ENCODE data around the gene LRCH4. TPM values are rescaled to one million over a fixed set of nuclear protein-coding genes. Genes with fewer than 3 reads are reported as not detected.

Gene LRCH4
- total and polyA plus RNA-seq, 2 of the 13 experiments (the other 11 are each of a cell fraction or from before 2014, with no cell fraction given), result 7.0 to 9.3 TPM

- TF ChIP-seq HBP1 (CRISPR knock-in tag; IDR thresholded peaks at IDR 0.05; ENCODE audit: low read depth) (no peak), ELF4 (CRISPR knock-in tag; IDR thresholded peaks at IDR 0.05; ENCODE audit: borderline replicate concordance) (no peak), SUZ12 (IDR thresholded peaks at IDR 0.05; ENCODE audit: low read depth, low read length) (no peak), ZBTB25 (CRISPR knock-in tag; IDR thresholded peaks at IDR 0.05) (no peak), CBX2 (IDR thresholded peaks at IDR 0.05; ENCODE audit: low read depth, low read length) (no peak), CBX2 (CRISPR knock-in tag; IDR thresholded peaks at IDR 0.05; ENCODE audit: low read depth) (no peak), ZNF816 (CRISPR knock-in tag; IDR thresholded peaks at IDR 0.05; ENCODE audit: borderline replicate concordance) (no peak), ZNF143 (CRISPR knock-in tag; IDR thresholded peaks at IDR 0.05) (no peak), ZNF547 (CRISPR knock-in tag; IDR thresholded peaks at IDR 0.05) (0 out of 2 replicates have a peak, but pooled peaks have one; percentile 4), ZNF3 (CRISPR knock-in tag; IDR thresholded peaks at IDR 0.05) (no peak), NR3C1 (CRISPR knock-in tag; IDR thresholded peaks at IDR 0.05) (no peak), TBX3 (IDR thresholded peaks at IDR 0.05; ENCODE audit: borderline replicate concordance) (no peak), RXRB (CRISPR knock-in tag; IDR thresholded peaks at IDR 0.05; ENCODE audit: borderline replicate concordance) (peak; percentile 13; the same call in 1 of the 2 replicates), ZNF414 (CRISPR knock-in tag; IDR thresholded peaks at IDR 0.05) (no peak), TFAP4 (IDR thresholded peaks at IDR 0.05; ENCODE audit: borderline replicate concordance, low read depth) (peak; percentile 50; the same call in 1 of the 2 replicates), ZNF460 (CRISPR knock-in tag; IDR thresholded peaks at IDR 0.05; ENCODE audit: borderline replicate concordance) (no peak), CENPBD1 (CRISPR knock-in tag; IDR thresholded peaks at IDR 0.05; ENCODE audit: borderline replicate concordance, low read depth) (no peak)
- TF ChIP-seq, protein P1, sequence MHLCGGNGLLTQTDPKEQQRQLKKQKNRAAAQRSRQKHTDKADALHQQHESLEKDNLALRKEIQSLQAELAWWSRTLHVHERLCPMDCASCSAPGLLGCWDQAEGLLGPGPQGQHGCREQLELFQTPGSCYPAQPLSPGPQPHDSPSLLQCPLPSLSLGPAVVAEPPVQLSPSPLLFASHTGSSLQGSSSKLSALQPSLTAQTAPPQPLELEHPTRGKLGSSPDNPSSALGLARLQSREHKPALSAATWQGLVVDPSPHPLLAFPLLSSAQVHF (CRISPR knock-in tag; IDR thresholded peaks at IDR 0.05), result peak; percentile 19; the same call in 1 of the 2 replicates
- TF ChIP-seq, protein P2, sequence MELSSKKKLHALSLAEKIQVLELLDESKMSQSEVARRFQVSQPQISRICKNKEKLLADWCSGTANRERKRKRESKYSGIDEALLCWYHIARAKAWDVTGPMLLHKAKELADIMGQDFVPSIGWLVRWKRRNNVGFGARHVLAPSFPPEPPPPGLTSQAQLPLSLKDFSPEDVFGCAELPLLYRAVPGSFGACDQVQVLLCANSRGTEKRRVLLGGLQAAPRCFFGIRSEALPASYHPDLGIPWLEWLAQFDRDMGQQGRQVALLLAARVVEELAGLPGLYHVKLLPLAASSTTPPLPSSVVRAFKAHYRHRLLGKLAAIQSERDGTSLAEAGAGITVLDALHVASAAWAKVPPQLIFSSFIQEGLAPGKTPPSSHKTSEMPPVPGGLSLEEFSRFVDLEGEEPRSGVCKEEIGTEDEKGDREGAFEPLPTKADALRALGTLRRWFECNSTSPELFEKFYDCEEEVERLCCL (CRISPR knock-in tag; IDR thresholded peaks at IDR 0.05; ENCODE audit: borderline replicate concordance), result peak; percentile 31; the same call in 1 of the 2 replicates
These were observed 41.0 kb downstream of the LRCH4 start (continued) for GRCh38 chr7:100544967-100545359.

All from HepG2 (cell line).